PC-3 (cell line): ENCODE measurements around the gene PRSS37. TPM values are rescaled to one million over a fixed set of nuclear protein-coding genes. Genes with fewer than 3 reads are reported as not detected.

Experiments
- ATAC-seq: fragments of 200-7000 bp; cut with Tn5 transposase; 2 replicates; pipeline ENCODE4 v1.9.1; 2020; ENCODE audit warnings: mild to moderate bottlenecking, moderate library complexity
- Bru-seq: library from RNA; stranded (reverse); fragments of 400-500 nt; gene quantifications from one replicate; lab custom pipeline; 2021; lab: Mats Ljungman, UMichigan
- BruChase-seq, 2 experiments: library from RNA; stranded (reverse); fragments of 400-500 nt; gene quantifications; one replicate each; lab custom pipeline; 2021; lab: Mats Ljungman, UMichigan
- BruUV-seq: library from RNA; stranded (reverse); fragments of 400-500 nt; replicated peaks from 2 replicates; lab custom pipeline; 2021; lab: Mats Ljungman, UMichigan
- CTCF ChIA-PET: fragments of 300-600 bp; sonication (Branson Sonifier 250); formaldehyde crosslinking; loops from one replicate; lab custom pipeline; 2022; ENCODE audit warnings: antibody characterized with exemption; lab: Charles Lee
- POLR2A ChIA-PET: fragments of 300-600 bp; sonication (Branson Sonifier 250); formaldehyde crosslinking; loops from one replicate; lab custom pipeline; 2022; ENCODE audit warnings: antibody characterized with exemption; ENCODE audit not compliant: unreplicated experiment; lab: Charles Lee
- DNase-seq: peaks from one replicate; pipeline ENCODE4 v3.0.0-alpha.2; 2015
- H2AFZ ChIP-seq: fragments of 300-600 bp; sonication (generic); 2 replicates; pipeline ENCODE4 v1.6.0; 2016; ENCODE audit warnings: antibody characterized with exemption, low read length
- H3F3A ChIP-seq: fragments of 300-600 bp; sonication (generic); one replicate; pipeline ENCODE4 v1.6.0; 2017; ENCODE audit warnings: antibody characterized with exemption, low read length, control low read depth, mild to moderate bottlenecking; ENCODE audit not compliant: unreplicated experiment
- H3K27ac ChIP-seq: fragments of 300-600 bp; sonication (generic); 2 replicates; pipeline ENCODE4 v1.5.1; 2016; ENCODE audit warnings: mild to moderate bottlenecking, low read length
- H3K27me3 ChIP-seq: fragments of 300-600 bp; sonication (generic); 2 replicates; pipeline ENCODE4 v1.6.1; 2016; ENCODE audit warnings: low read length, mixed read lengths
- H3K36me3 ChIP-seq: fragments of 300-600 bp; sonication (generic); 2 replicates; pipeline ENCODE4 v1.6.1; 2016; ENCODE audit warnings: low read depth, mixed run types, low read length, mixed read lengths
- H3K4me1 ChIP-seq: fragments of 300-600 bp; sonication (generic); 2 replicates; pipeline ENCODE4 v1.5.1; 2016; ENCODE audit warnings: low read length; ENCODE audit not compliant: insufficient read depth
- H3K4me2 ChIP-seq: fragments of 300-600 bp; sonication (generic); 2 replicates; pipeline ENCODE4 v1.6.0; 2016; ENCODE audit warnings: low read length
- H3K4me3 ChIP-seq: fragments of 300-600 bp; sonication (generic); 2 replicates; pipeline ENCODE4 v1.5.1; 2016; ENCODE audit warnings: mild to moderate bottlenecking, low read length, mixed read lengths
- H3K79me2 ChIP-seq: fragments of 300-600 bp; sonication (generic); 2 replicates; pipeline ENCODE4 v1.6.1; 2017; ENCODE audit warnings: low read length, mixed read lengths
- H3K9ac ChIP-seq: fragments of 300-600 bp; sonication (generic); 2 replicates; pipeline ENCODE4 v1.6.0; 2016; ENCODE audit warnings: mild to moderate bottlenecking, low read length
- H3K9me2 ChIP-seq: fragments of 300-600 bp; sonication (generic); replicated peaks from 2 replicates; pipeline ENCODE4 v1.6.1; 2016; ENCODE audit warnings: mixed run types, low read length, mixed read lengths
- H3K9me3 ChIP-seq: fragments of 300-600 bp; sonication (generic); 2 replicates; pipeline ENCODE4 v1.6.1; 2016; ENCODE audit warnings: low read length, mixed read lengths
- H4K20me1 ChIP-seq: fragments of 300-600 bp; sonication (generic); 2 replicates; pipeline ENCODE4 v1.6.1; 2016; ENCODE audit warnings: low read length, mixed read lengths
- EZH2 ChIP-seq: fragments of 300-600 bp; sonication (generic); IDR thresholded peaks from one replicate; pipeline ENCODE4 v1.6.1; 2017; ENCODE audit warnings: antibody characterized with exemption, mild to moderate bottlenecking, low read length; ENCODE audit not compliant: unreplicated experiment
- EZH2phosphoT487 ChIP-seq: fragments of 300-600 bp; sonication (generic); IDR thresholded peaks from 2 replicates; pipeline ENCODE4 v1.6.1; 2018; ENCODE audit warnings: mild to moderate bottlenecking, antibody characterized with exemption, low read length, borderline replicate concordance
- intact Hi-C: fragments of 100-400 bp; cut with micrococcal nuclease; formaldehyde crosslinking; loops from 2 replicates; pipeline ENCODE4 v1.9.0; 2023
- long read RNA-seq: library from polyadenylated mRNA; unstranded; transcript quantifications from one replicate; pipeline ENCODE4 v2.0.0, GENCODE V29; 2021; ENCODE audit not compliant: unreplicated experiment
- total RNA-seq: library from RNA; depleted of rRNA; stranded (reverse); fragments of >200 nt; gene quantifications from 2 replicates; pipeline ENCODE4 v1.2.3, GENCODE V29; 2014; rRNA removed
- TF ChIP-seq, protein P1 (sequence below): fragments of 300-600 bp; sonication (generic); conservative IDR thresholded peaks from 2 replicates; pipeline ENCODE4 v1.5.1; 2017; ENCODE audit warnings: antibody characterized with exemption, low read depth, mild to moderate bottlenecking, low read length

The PRSS37 gene, protein sequence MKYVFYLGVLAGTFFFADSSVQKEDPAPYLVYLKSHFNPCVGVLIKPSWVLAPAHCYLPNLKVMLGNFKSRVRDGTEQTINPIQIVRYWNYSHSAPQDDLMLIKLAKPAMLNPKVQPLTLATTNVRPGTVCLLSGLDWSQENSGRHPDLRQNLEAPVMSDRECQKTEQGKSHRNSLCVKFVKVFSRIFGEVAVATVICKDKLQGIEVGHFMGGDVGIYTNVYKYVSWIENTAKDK
- not detected in 2 replicates for total RNA-seq
- not detected for Bru-seq, nascent RNA
- not detected for BruChase-seq, experiment 1, labeled RNA remaining after a 6-hour chase
- not detected for BruChase-seq, experiment 2, labeled RNA remaining after a 2-hour chase
- long read RNA-seq: 0 reads

DNA sequence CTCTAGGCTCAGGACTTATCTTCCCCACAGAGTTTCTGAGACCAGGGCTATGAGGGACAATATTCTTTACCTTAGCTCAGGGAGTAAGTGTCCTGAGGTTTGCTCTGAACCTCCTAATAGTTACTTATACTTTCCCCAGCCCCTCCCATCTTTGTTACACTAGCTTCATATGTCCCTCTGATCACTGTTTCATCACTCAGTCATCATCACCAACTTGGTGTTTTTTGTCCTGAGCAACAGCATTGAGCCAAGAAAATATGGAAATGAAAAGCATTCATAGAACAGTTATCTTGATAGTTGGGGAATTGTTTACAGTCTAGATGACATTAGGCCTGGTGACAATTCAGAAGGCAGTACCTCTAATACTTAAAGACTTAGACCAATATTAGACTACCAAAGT is at the start of gene PRSS37:
Gene PRSS37 (minus strand): TSS at position 101 of the 400 bp plus-strand sequence. CDS start 436 bp downstream, outside the sequence.
- Histone ChIP-seq H3K4me2 (no peak within 1 kb of the TSS), H3F3A (no peaks in the 10 kb centered on the region), H4K20me1 (no peaks in the 10 kb centered on the region), H3K9me3 (no peaks in the 10 kb centered on the region), H3K9ac (no peak within 1 kb of the TSS), H3K27me3 (peaks cover 7% of the 10 kb centered on the region; the same call in 1 of the 2 replicates), H2AFZ (no peak within 1 kb of the TSS), H3K27ac (no peak within 1 kb of the TSS), H3K79me2 (no peaks in the 10 kb centered on the region), H3K9me2 (no peaks in the 10 kb centered on the region), H3K4me1 (no peaks in the 10 kb centered on the region), H3K4me3 (no peak within 1 kb of the TSS), H3K36me3 (no peaks in the 10 kb centered on the region)
- DNase-seq (no peak), ATAC-seq (no peak)
- ChIA-PET POLR2A (no interaction called here), CTCF (no interaction called here)
- no peak for TF ChIP-seq EZH2phosphoT487
- TF ChIP-seq EZH2: no peak
- TF ChIP-seq, protein P1, sequence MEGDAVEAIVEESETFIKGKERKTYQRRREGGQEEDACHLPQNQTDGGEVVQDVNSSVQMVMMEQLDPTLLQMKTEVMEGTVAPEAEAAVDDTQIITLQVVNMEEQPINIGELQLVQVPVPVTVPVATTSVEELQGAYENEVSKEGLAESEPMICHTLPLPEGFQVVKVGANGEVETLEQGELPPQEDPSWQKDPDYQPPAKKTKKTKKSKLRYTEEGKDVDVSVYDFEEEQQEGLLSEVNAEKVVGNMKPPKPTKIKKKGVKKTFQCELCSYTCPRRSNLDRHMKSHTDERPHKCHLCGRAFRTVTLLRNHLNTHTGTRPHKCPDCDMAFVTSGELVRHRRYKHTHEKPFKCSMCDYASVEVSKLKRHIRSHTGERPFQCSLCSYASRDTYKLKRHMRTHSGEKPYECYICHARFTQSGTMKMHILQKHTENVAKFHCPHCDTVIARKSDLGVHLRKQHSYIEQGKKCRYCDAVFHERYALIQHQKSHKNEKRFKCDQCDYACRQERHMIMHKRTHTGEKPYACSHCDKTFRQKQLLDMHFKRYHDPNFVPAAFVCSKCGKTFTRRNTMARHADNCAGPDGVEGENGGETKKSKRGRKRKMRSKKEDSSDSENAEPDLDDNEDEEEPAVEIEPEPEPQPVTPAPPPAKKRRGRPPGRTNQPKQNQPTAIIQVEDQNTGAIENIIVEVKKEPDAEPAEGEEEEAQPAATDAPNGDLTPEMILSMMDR: no peak
- intact Hi-C loops: no loop called here
- no TSS peak for BruUV-seq

DNA sequence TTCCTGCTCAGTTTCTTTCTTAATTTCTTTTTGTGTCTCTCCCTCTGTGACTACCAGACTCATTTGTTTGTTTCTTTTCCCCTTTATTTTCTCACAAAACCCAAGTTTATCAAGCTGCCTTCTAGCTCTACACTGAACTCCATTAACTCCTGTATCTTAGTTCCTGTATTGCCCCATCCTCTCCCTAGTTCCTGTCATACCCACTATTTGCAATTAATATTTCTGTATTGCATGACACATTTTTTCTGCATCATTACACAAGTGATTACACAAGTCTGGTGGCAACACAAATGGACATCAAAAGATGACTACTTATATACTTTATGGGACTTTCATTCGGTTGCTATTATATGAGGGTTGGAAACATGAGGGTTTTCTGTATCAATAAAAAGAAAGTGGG is 48.0 kb upstream of the PRSS37 start:
- H3K9me2 ChIP-seq: no peaks in the 10 kb centered on the region
- H2AFZ ChIP-seq: no peak overlapping the region
- CTCF ChIA-PET: no interaction called here
- H3K79me2 ChIP-seq: no peaks in the 10 kb centered on the region
- H3F3A ChIP-seq: no peaks in the 10 kb centered on the region
- no peak overlapping the region for H3K4me3 ChIP-seq
- no peak overlapping the region for H3K9ac ChIP-seq
- intact Hi-C loops: no loop called here
- peaks cover 43% of the 10 kb centered on the region for H3K27me3 ChIP-seq
- ATAC-seq (no peak), DNase-seq (no peak)
- no peaks in the 10 kb centered on the region for H4K20me1 ChIP-seq
- POLR2A ChIA-PET: no interaction called here
- no TSS peak for BruUV-seq
- no peak overlapping the region for H3K27ac ChIP-seq
- H3K4me1 ChIP-seq: no peaks in the 10 kb centered on the region
- H3K9me3 ChIP-seq: no peaks in the 10 kb centered on the region
- no peaks in the 10 kb centered on the region for H3K36me3 ChIP-seq
- H3K4me2 ChIP-seq: no peak overlapping the region
- TF ChIP-seq EZH2phosphoT487 (no peak), EZH2 (no peak)
- TF ChIP-seq, protein P1: no peak

DNA sequence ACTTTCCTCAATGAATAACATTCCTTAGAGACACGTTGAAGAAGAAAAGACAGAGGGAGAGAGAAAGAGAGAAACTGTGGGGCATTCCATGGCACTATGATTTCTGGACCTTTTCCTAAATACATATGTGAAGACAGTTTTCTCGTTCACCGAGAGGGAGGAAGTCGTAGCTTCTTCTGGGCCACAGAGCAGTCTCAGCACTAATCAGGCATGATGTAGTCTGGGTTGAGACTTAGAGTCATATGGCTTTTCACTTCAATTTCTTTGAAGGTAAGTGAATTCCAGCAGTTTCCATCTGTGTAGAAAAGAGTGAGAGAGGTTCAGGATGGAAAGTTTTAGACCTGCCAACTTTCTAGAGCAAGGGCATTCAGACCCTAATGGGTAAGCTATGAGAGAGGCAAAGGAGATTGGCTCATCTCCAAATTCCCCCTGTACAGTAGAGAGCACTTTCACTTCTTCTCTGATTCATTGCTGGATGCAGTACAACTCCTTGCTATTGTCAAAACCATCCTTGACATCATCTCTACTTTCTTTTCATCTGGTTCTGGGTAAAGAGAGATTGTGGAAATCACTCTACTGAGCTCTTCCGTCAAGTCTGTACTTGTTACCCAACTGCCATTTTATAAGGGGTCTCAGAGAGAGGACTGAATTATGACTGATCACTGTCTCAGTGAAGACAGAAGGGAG is 43.4 kb upstream of the PRSS37 start:
- no peak overlapping the region for H2AFZ ChIP-seq
- H3K9me2 ChIP-seq: no peaks in the 10 kb centered on the region
- no peak for DNase-seq
- H3K4me1 ChIP-seq: no peaks in the 10 kb centered on the region
- H3K27ac ChIP-seq: no peak overlapping the region
- H3K36me3 ChIP-seq: no peaks in the 10 kb centered on the region
- no TSS peak for BruUV-seq
- H3K27me3 ChIP-seq: peaks cover 41% of the 10 kb centered on the region
- H3K9ac ChIP-seq: no peak overlapping the region
- POLR2A ChIA-PET: no interaction called here
- CTCF ChIA-PET: no interaction called here
- no peak for ATAC-seq
- no peaks in the 10 kb centered on the region for H4K20me1 ChIP-seq
- H3K4me2 ChIP-seq: no peak overlapping the region
- TF ChIP-seq EZH2phosphoT487 (no peak), EZH2 (no peak)
- TF ChIP-seq, protein P1: no peak
- intact Hi-C loops: no loop called here
- no peaks in the 10 kb centered on the region for H3K79me2 ChIP-seq
- H3K9me3 ChIP-seq: no peaks in the 10 kb centered on the region
- no peaks in the 10 kb centered on the region for H3F3A ChIP-seq
- H3K4me3 ChIP-seq: no peak overlapping the region
